Fibroblast of upper back skin (primary cell): ENCODE measurements around the gene LRGUK.
A peak's percentile ranks its signal among the peaks of the same experiment; 100 is the strongest.
"Not testable (repeated sequence)": the region's sequence is repeated elsewhere in the genome, so short reads cannot be mapped to it uniquely, and the experiment has no call there.

Experiments
- DNase-seq: peaks from one replicate; pipeline ENCODE4 v3.0.0-alpha.2; 2013

Gene LRGUK

GRCh38 chr7:134254311-134254710 lies 127.2 kb downstream of the LRGUK start:
- peak; percentile 1 for DNase-seq

- DNase-seq, result no peak
Measured at GRCh38 chr7:134255814-134256213, 128.7 kb downstream of the LRGUK start.

GRCh38 chr7:134262322-134262721 lies 135.2 kb downstream of the LRGUK start:
- no peak for DNase-seq

GRCh38 chr7:134276951-134277350 lies 149.8 kb downstream of the LRGUK start:
- no peak for DNase-seq

- no peak for DNase-seq
Measured at GRCh38 chr7:134278502-134279153, 151.5 kb downstream of the LRGUK start.

- no peak for DNase-seq
Measured at GRCh38 chr7:134279336-134279735, 152.2 kb downstream of the LRGUK start.

GRCh38 chr7:134279898-134280297 lies 152.8 kb downstream of the LRGUK start:
- no peak for DNase-seq

GRCh38 chr7:134280508-134280907 lies 153.4 kb downstream of the LRGUK start:
- no peak for DNase-seq

- DNase-seq, result no peak
Measured at GRCh38 chr7:134284011-134284410, 156.9 kb downstream of the LRGUK start.

- no peak for DNase-seq
Measured at GRCh38 chr7:134284952-134285351, 157.8 kb downstream of the LRGUK start.

- no peak for DNase-seq
Measured at GRCh38 chr7:134287916-134288659, 160.9 kb downstream of the LRGUK start.

- peak; percentile 31 for DNase-seq
Measured at GRCh38 chr7:134289423-134289822, 162.3 kb downstream of the LRGUK start.

- no peak for DNase-seq
Measured at GRCh38 chr7:134289841-134290240, 162.7 kb downstream of the LRGUK start.

- peak; percentile 41 for DNase-seq
Measured at GRCh38 chr7:134290286-134290685, 163.1 kb downstream of the LRGUK start.

- DNase-seq, result no peak
Measured at GRCh38 chr7:134293002-134293740, 166.0 kb downstream of the LRGUK start.

GRCh38 chr7:134295982-134296381 lies 168.8 kb downstream of the LRGUK start:
- not testable (repeated sequence) for DNase-seq

GRCh38 chr7:134297489-134297888 lies 170.3 kb downstream of the LRGUK start:
- DNase-seq, result no peak

GRCh38 chr7:134298902-134299683 lies 172.0 kb downstream of the LRGUK start:
- no peak for DNase-seq

- DNase-seq, result no peak
Measured at GRCh38 chr7:134300988-134301387, 173.8 kb downstream of the LRGUK start.

- no peak for DNase-seq
Measured at GRCh38 chr7:134301592-134301991, 174.5 kb downstream of the LRGUK start.

- DNase-seq, result peak; percentile 19
Measured at GRCh38 chr7:134302120-134302519, 175.0 kb downstream of the LRGUK start.

GRCh38 chr7:134307320-134307719 lies 180.2 kb downstream of the LRGUK start:
- peak; percentile 56 for DNase-seq

GRCh38 chr7:134308548-134308947 lies 181.4 kb downstream of the LRGUK start:
- DNase-seq, result no peak
